ENCODE data around the gene EIF2AK2. TPM values are rescaled to one million over a fixed set of nuclear protein-coding genes. Genes with fewer than 3 reads are reported as not detected.
A peak's percentile ranks its signal among the peaks of the same experiment; 100 is the strongest.

Gene EIF2AK2
- total and polyA plus RNA-seq, 7 donors, result 4.8 to 38.5 (median 26.9) TPM

GRCh38 chr2:37191253-37191652, 34.5 kb upstream of the EIF2AK2 start:
- WGBS, 2 donors, result 88 to 90% methylated on average over 4 of the region's 4 CpGs
- H3K9me3 ChIP-seq, result no peaks in the 10 kb centered on the region
- TF ChIP-seq POLR2A (IDR thresholded peaks at IDR 0.05) (no peak), EP300 (IDR thresholded peaks at IDR 0.05) (no peak), POLR2AphosphoS5 (IDR thresholded peaks at IDR 0.05) (no peak)
- TF ChIP-seq, protein P1, sequence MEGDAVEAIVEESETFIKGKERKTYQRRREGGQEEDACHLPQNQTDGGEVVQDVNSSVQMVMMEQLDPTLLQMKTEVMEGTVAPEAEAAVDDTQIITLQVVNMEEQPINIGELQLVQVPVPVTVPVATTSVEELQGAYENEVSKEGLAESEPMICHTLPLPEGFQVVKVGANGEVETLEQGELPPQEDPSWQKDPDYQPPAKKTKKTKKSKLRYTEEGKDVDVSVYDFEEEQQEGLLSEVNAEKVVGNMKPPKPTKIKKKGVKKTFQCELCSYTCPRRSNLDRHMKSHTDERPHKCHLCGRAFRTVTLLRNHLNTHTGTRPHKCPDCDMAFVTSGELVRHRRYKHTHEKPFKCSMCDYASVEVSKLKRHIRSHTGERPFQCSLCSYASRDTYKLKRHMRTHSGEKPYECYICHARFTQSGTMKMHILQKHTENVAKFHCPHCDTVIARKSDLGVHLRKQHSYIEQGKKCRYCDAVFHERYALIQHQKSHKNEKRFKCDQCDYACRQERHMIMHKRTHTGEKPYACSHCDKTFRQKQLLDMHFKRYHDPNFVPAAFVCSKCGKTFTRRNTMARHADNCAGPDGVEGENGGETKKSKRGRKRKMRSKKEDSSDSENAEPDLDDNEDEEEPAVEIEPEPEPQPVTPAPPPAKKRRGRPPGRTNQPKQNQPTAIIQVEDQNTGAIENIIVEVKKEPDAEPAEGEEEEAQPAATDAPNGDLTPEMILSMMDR (IDR thresholded peaks at IDR 0.05), result no peak
- intact Hi-C loops (cut with DNase I), result no loop called here
- no peak for DNase-seq
- H3K27ac ChIP-seq, result no peak overlapping the region
- no peaks in the 10 kb centered on the region for H3K4me1 ChIP-seq
- peaks cover 0 to 5% (median 0%) of the 10 kb centered on the region in 3 donors for H3K27me3 ChIP-seq
- H3K4me3 ChIP-seq, result no peak overlapping the region
- H3K36me3 ChIP-seq, result no peaks in the 10 kb centered on the region

DNA sequence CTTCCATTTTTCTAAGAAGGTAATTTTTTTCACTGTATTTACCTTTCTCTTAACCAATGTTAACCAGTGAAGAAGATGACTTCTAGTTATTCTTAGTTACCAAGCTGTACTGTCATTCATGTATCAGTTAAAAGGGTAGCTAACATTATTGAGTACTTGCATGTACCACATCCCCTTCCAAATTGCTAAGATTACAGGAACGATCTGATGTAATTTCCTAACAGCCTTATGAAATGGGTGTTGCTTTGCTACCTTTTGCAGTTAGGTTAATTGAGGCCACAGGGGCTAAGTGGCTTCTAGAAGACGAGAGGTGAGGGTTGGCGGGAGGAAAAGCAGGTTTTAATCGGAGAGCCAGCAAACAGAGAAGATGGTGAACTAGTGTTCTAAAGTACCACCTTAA, 33.5 kb upstream of the EIF2AK2 start:
- Histone ChIP-seq H3K36me3 (no peaks in the 10 kb centered on the region), H3K4me3 (no peak overlapping the region), H3K9me3 (no peaks in the 10 kb centered on the region), H3K27ac (peak overlapping the region in 1 of 4 donors; percentile 5), H3K4me1 (no peaks in the 10 kb centered on the region), H3K27me3 (peaks cover 0 to 5% (median 0%) of the 10 kb centered on the region in 3 donors)
- intact Hi-C loops (cut with DNase I), result no loop called here
- 86% methylated on average over 4 of the region's 4 CpGs for WGBS, 2 donors
- DNase-seq, result no peak
- no peak for TF ChIP-seq POLR2A (IDR thresholded peaks at IDR 0.05)
- TF ChIP-seq, protein P1 (IDR thresholded peaks at IDR 0.05), result no peak
- no peak for TF ChIP-seq EP300 (IDR thresholded peaks at IDR 0.05)
- no peak for TF ChIP-seq POLR2AphosphoS5 (IDR thresholded peaks at IDR 0.05)

GRCh38 chr2:37189452-37190153, 32.8 kb upstream of the EIF2AK2 start:
- no peaks in the 10 kb centered on the region for H3K36me3 ChIP-seq
- H3K9me3 ChIP-seq, result no peaks in the 10 kb centered on the region
- H3K27ac ChIP-seq, result peak overlapping the region in 2 of 4 donors; percentile 17 to 20
- peaks cover 0 to 5% (median 0%) of the 10 kb centered on the region in 3 donors for H3K27me3 ChIP-seq
- TF ChIP-seq, protein P1 (IDR thresholded peaks at IDR 0.05), result no peak
- no peak for TF ChIP-seq EP300 (IDR thresholded peaks at IDR 0.05)
- TF ChIP-seq POLR2AphosphoS5 (IDR thresholded peaks at IDR 0.05), result no peak
- no peak for TF ChIP-seq POLR2A (IDR thresholded peaks at IDR 0.05)
- H3K4me1 ChIP-seq, result no peaks in the 10 kb centered on the region
- 69 to 83% methylated on average over 6 of the region's 6 CpGs for WGBS, 2 donors
- no peak overlapping the region for H3K4me3 ChIP-seq
- intact Hi-C loops (cut with DNase I), result no loop called here
- no peak for DNase-seq

GRCh38 chr2:37188570-37188969, 31.8 kb upstream of the EIF2AK2 start, which contains the start of gene SULT6B1:
SULT6B1 (minus strand) TSS chr2:37188670; CDS start chr2:37188640, 30 bp downstream.
- no peaks in the 10 kb centered on the region for H3K9me3 ChIP-seq
- H3K27ac ChIP-seq, result peak within 1 kb of the TSS in 2 of 4 donors; percentile 17 to 20
- WGBS, 2 donors, result 95 to 97% methylated on average over 2 of the region's 2 CpGs
- no peaks in the 10 kb centered on the region for H3K36me3 ChIP-seq
- H3K4me1 ChIP-seq, result no peaks in the 10 kb centered on the region
- intact Hi-C loops (cut with DNase I), result no loop called here
- no peak for TF ChIP-seq POLR2AphosphoS5 (IDR thresholded peaks at IDR 0.05)
- TF ChIP-seq EP300 (IDR thresholded peaks at IDR 0.05), result no peak
- TF ChIP-seq POLR2A (IDR thresholded peaks at IDR 0.05), result no peak
- TF ChIP-seq, protein P1 (IDR thresholded peaks at IDR 0.05), result no peak
- no peak within 1 kb of the TSS for H3K4me3 ChIP-seq
- DNase-seq, result no peak
- peaks cover 0 to 5% (median 0%) of the 10 kb centered on the region in 3 donors for H3K27me3 ChIP-seq
